MM.1S (cell line): ENCODE results near the gene B4GALNT3.

Source experiments
- DNase-seq: peaks from one replicate; pipeline ENCODE4 v3.0.0-alpha.2; 2015
- H2AFZ ChIP-seq: fragments of 300-600 bp; sonication (generic); 2 replicates; pipeline ENCODE4 v1.6.0; 2016; ENCODE audit warnings: antibody characterized with exemption, low read length
- H3F3A ChIP-seq: fragments of 300-600 bp; sonication (generic); 2 replicates; pipeline ENCODE4 v1.6.1; 2016; ENCODE audit warnings: mild to moderate bottlenecking, antibody characterized with exemption, low read length, moderate library complexity, mixed read lengths; ENCODE audit not compliant: insufficient read depth
- H3K27ac ChIP-seq: fragments of 300-600 bp; sonication (generic); 2 replicates; pipeline ENCODE4 v1.5.1; 2016; ENCODE audit warnings: mild to moderate bottlenecking, low read length
- H3K27me3 ChIP-seq: fragments of 300-600 bp; sonication (generic); replicated peaks from 2 replicates; pipeline ENCODE4 v1.6.0; 2016; ENCODE audit warnings: low read length; ENCODE audit not compliant: insufficient read depth
- H3K36me3 ChIP-seq: fragments of 300-600 bp; sonication (generic); replicated peaks from 2 replicates; pipeline ENCODE4 v1.6.1; 2016; ENCODE audit warnings: mild to moderate bottlenecking, low read length, mixed read lengths; ENCODE audit not compliant: insufficient read depth
- H3K4me1 ChIP-seq: fragments of 300-600 bp; sonication (generic); 2 replicates; pipeline ENCODE4 v1.6.1; 2016; ENCODE audit warnings: low read length, mixed read lengths
- H3K4me2 ChIP-seq: fragments of 300-600 bp; sonication (generic); 2 replicates; pipeline ENCODE4 v1.6.0; 2016; ENCODE audit warnings: low read depth, low read length
- H3K4me3 ChIP-seq: fragments of 300-600 bp; sonication (generic); 2 replicates; pipeline ENCODE4 v1.5.1; 2016; ENCODE audit warnings: low read length, mixed read lengths
- H3K79me2 ChIP-seq: fragments of 300-600 bp; sonication (generic); 2 replicates; pipeline ENCODE4 v1.6.1; 2016; ENCODE audit warnings: mixed run types, low read length, mixed read lengths
- H3K9ac ChIP-seq: fragments of 300-600 bp; sonication (generic); 2 replicates; pipeline ENCODE4 v1.6.1; 2016; ENCODE audit warnings: low read length, mixed read lengths
- H3K9me2 ChIP-seq: fragments of 300-600 bp; sonication (generic); replicated peaks from 2 replicates; pipeline ENCODE4 v1.6.1; 2016; ENCODE audit warnings: mild to moderate bottlenecking, low read length, mixed read lengths; ENCODE audit not compliant: insufficient read depth
- H3K9me3 ChIP-seq: fragments of 300-600 bp; sonication (generic); replicated peaks from 2 replicates; pipeline ENCODE4 v1.6.1; 2016; ENCODE audit warnings: mild to moderate bottlenecking, low read length, mixed read lengths; ENCODE audit not compliant: insufficient read depth
- H4K20me1 ChIP-seq: fragments of 300-600 bp; sonication (generic); 2 replicates; pipeline ENCODE4 v1.6.1; 2016; ENCODE audit warnings: mild to moderate bottlenecking, low read length, moderate library complexity, mixed read lengths; ENCODE audit not compliant: insufficient read depth
- CTCF ChIP-seq: fragments of 300-600 bp; sonication (generic); IDR thresholded peaks from 2 replicates; pipeline ENCODE4 v1.5.1; 2016; ENCODE audit warnings: antibody characterized with exemption, low read length, mixed read lengths
- EZH2 ChIP-seq: fragments of 300-600 bp; sonication (generic); optimal IDR thresholded peaks from 2 replicates; pipeline ENCODE3; 2017; ENCODE audit warnings: low read depth, mild to moderate bottlenecking, antibody characterized with exemption, low read length, mixed read lengths
- EZH2phosphoT487 ChIP-seq: fragments of 300-600 bp; sonication (generic); IDR thresholded peaks from 2 replicates; pipeline ENCODE4 v1.6.1; 2018; ENCODE audit warnings: antibody characterized with exemption, low read length

The B4GALNT3 gene

GRCh38 chr12:547883-548470, 88.2 kb downstream of the B4GALNT3 start:
- Histone ChIP-seq H4K20me1 (no peaks in the 10 kb centered on the region), H3K27me3 (peaks cover 46% of the 10 kb centered on the region), H3K36me3 (no peaks in the 10 kb centered on the region), H3F3A (no peaks in the 10 kb centered on the region), H3K4me1 (no peaks in the 10 kb centered on the region), H3K9me3 (no peaks in the 10 kb centered on the region), H2AFZ (no peak overlapping the region; the same call in 1 of the 2 replicates), H3K79me2 (no peaks in the 10 kb centered on the region), H3K27ac (no peak overlapping the region), H3K9me2 (no peaks in the 10 kb centered on the region), H3K4me3 (no peak overlapping the region), H3K9ac (no peak overlapping the region), H3K4me2 (peak overlapping the region; percentile 46; the same call in 1 of the 2 replicates)
- no peak for TF ChIP-seq EZH2
- no peak for TF ChIP-seq CTCF
- no peak for DNase-seq

- Histone ChIP-seq H3K9me2 (no peaks in the 10 kb centered on the region), H2AFZ (no peak overlapping the region), H3K79me2 (no peaks in the 10 kb centered on the region), H3K4me3 (no peak overlapping the region), H3K36me3 (no peaks in the 10 kb centered on the region), H3K4me2 (no peak overlapping the region), H3K9me3 (no peaks in the 10 kb centered on the region), H3K27ac (no peak overlapping the region), H3K27me3 (peaks cover 44% of the 10 kb centered on the region), H3K4me1 (no peaks in the 10 kb centered on the region), H4K20me1 (no peaks in the 10 kb centered on the region), H3F3A (no peaks in the 10 kb centered on the region), H3K9ac (no peak overlapping the region)
- no peak for DNase-seq
- TF ChIP-seq CTCF, result no peak
- no peak for TF ChIP-seq EZH2phosphoT487
- TF ChIP-seq EZH2, result no peak
These were observed 89.8 kb downstream of the B4GALNT3 start for GRCh38 chr12:549476-550082.

- H3K27me3 ChIP-seq, result peaks cover 34% of the 10 kb centered on the region
- no peak overlapping the region for H3K4me2 ChIP-seq
- no peaks in the 10 kb centered on the region for H3F3A ChIP-seq
- no peaks in the 10 kb centered on the region for H4K20me1 ChIP-seq
- no peaks in the 10 kb centered on the region for H3K79me2 ChIP-seq
- no peaks in the 10 kb centered on the region for H3K36me3 ChIP-seq
- no peaks in the 10 kb centered on the region for H3K9me2 ChIP-seq
- no peak overlapping the region for H3K9ac ChIP-seq
- no peak overlapping the region for H3K27ac ChIP-seq
- no peaks in the 10 kb centered on the region for H3K9me3 ChIP-seq
- H3K4me3 ChIP-seq, result no peak overlapping the region
- no peak for DNase-seq
- no peaks in the 10 kb centered on the region for H3K4me1 ChIP-seq
- TF ChIP-seq EZH2phosphoT487, result no peak
- no peak for TF ChIP-seq EZH2
- TF ChIP-seq CTCF, result no peak
- no peak overlapping the region for H2AFZ ChIP-seq
These were observed 90.9 kb downstream of the B4GALNT3 start for GRCh38 chr12:550473-551260.
